Liver (tissue), 9 donors: ENCODE data around the gene RAD23A. TPM values are rescaled to one million over a fixed set of nuclear protein-coding genes. Genes with fewer than 3 reads are reported as not detected.

ENCODE experiments used
- DNase-seq: peaks from one replicate; pipeline ENCODE4 v3.0.0-alpha.2; 2017; ENCODE audit warnings: low spot score
- H3K27ac ChIP-seq, 2 donors: one replicate each; pipeline ENCODE4 v1.7.0; 2013; ENCODE audit warnings: inconsistent platforms in 2 of 2, low read length in 2 of 2, control low read depth in 1 of 2, low read depth in 1 of 2, mild to moderate bottlenecking in 1 of 2
- H3K27me3 ChIP-seq, 4 donors: one replicate each; pipeline versions ENCODE4 v1.6.1 to v1.7.0; 2013; ENCODE audit warnings: low read length in 3 of 4, inconsistent platforms in 1 of 4, mild to moderate bottlenecking in 1 of 4, moderate library complexity in 1 of 4; ENCODE audit not compliant: control insufficient read depth in 4 of 4, insufficient read depth in 4 of 4
- H3K36me3 ChIP-seq, 4 donors: one replicate each; pipeline versions ENCODE4 v1.6.1 to v1.7.0; 2013; ENCODE audit warnings: low read length in 3 of 4, mild to moderate bottlenecking in 3 of 4, low read depth in 1 of 4, moderate library complexity in 1 of 4; ENCODE audit not compliant: control insufficient read depth in 4 of 4, insufficient read depth in 3 of 4
- H3K4me1 ChIP-seq, 4 donors: one replicate each; pipeline versions ENCODE4 v1.6.1 to v1.7.0; 2013; ENCODE audit warnings: low read length in 3 of 4, mild to moderate bottlenecking in 3 of 4, moderate library complexity in 1 of 4; ENCODE audit not compliant: control insufficient read depth in 4 of 4, insufficient read depth in 4 of 4
- H3K4me3 ChIP-seq, 3 donors: one replicate each; pipeline versions ENCODE4 v1.6.1 to v1.7.0; 2013; ENCODE audit warnings: low read length in 3 of 3, control low read depth in 1 of 3, low read depth in 1 of 3, mild to moderate bottlenecking in 1 of 3
- H3K9ac ChIP-seq, 2 donors: one replicate each; pipeline ENCODE4 v1.7.0; 2013; ENCODE audit warnings: low read length in 2 of 2, mild to moderate bottlenecking in 2 of 2, moderate library complexity in 2 of 2, control low read depth in 1 of 2, low read depth in 1 of 2
- H3K9me3 ChIP-seq, 4 donors: one replicate each; pipeline versions ENCODE4 v1.6.1 to v1.7.0; 2013; ENCODE audit warnings: low read length in 3 of 4; ENCODE audit not compliant: control insufficient read depth in 4 of 4
- EGR1 ChIP-seq, 2 donors: IDR thresholded peaks; 2 replicates each; pipeline ENCODE4 v1.6.1; 2016 to 2018; ENCODE audit warnings: antibody characterized with exemption in 2 of 2, low read depth in 2 of 2
- FOXA1 ChIP-seq: IDR thresholded peaks from 2 replicates; pipeline ENCODE4 v1.6.1; 2016; ENCODE audit warnings: antibody characterized with exemption
- GABPA ChIP-seq, 2 donors: IDR thresholded peaks in 1 of 2; conservative IDR thresholded peaks in 1 of 2; 2 replicates each; pipeline ENCODE4 v1.6.1; 2016; ENCODE audit warnings: antibody characterized with exemption in 2 of 2, mild to moderate bottlenecking in 1 of 2, moderate library complexity in 1 of 2
- HNF4G ChIP-seq: IDR thresholded peaks from 2 replicates; pipeline ENCODE4 v1.6.1; 2016; ENCODE audit warnings: antibody characterized with exemption
- JUND ChIP-seq, 2 donors: IDR thresholded peaks; 2 replicates each; pipeline ENCODE4 v1.6.1; 2016; ENCODE audit warnings: antibody characterized with exemption in 2 of 2
- NR2F2 ChIP-seq: IDR thresholded peaks from 2 replicates; pipeline ENCODE4 v1.6.1; 2016; ENCODE audit warnings: antibody characterized with exemption
- SP1 ChIP-seq: IDR thresholded peaks from 2 replicates; pipeline ENCODE4 v1.6.1; 2018; ENCODE audit warnings: antibody characterized with exemption, mild to moderate bottlenecking
- TAF1 ChIP-seq: conservative IDR thresholded peaks from 2 replicates; pipeline ENCODE4 v1.6.1; 2016; ENCODE audit warnings: antibody characterized with exemption, mild to moderate bottlenecking
- YY1 ChIP-seq: IDR thresholded peaks from 2 replicates; pipeline ENCODE4 v1.6.1; 2016; ENCODE audit warnings: antibody characterized with exemption, mild to moderate bottlenecking
- WGBS: extraction: QIAGEN DNeasy Blood & Tissue Kit; methylation state at CpG from one replicate; pipeline ENCODE4 v1.1.7; 2013; 5-methylcytosine and 5-hydroxymethylcytosine counted together
- polyA plus RNA-seq, 2 donors: library from polyadenylated mRNA; stranded (reverse) in 1 of 2; unstranded in 1 of 2; fragments of 200-250 nt in 1 of 2; fragments of >200 nt in 1 of 2; fragmentation: Nextera tagmentation in 1 of 2; extraction: Ambion mirVana in 1 of 2; gene quantifications; one replicate each; pipeline versions ENCODE4 v1.2.1 to v1.2.3, GENCODE V29; 2013 to 2015
- total RNA-seq, 2 donors: library from RNA; depleted of rRNA; stranded (reverse); fragments of >200 nt; gene quantifications; one replicate each; pipeline ENCODE4 v1.2.3, GENCODE V29; 2014
- TF ChIP-seq, protein P1 (sequence below): fragments of 150-350 bp; IDR thresholded peaks from 2 replicates; pipeline ENCODE4 v1.5.1; 2017; ENCODE audit warnings: improper control_type of control experiment, low read depth, low read length; ENCODE audit not compliant: missing input control
- TF ChIP-seq, protein P2 (sequence below): IDR thresholded peaks from 2 replicates; pipeline ENCODE4 v1.6.1; 2016; ENCODE audit warnings: antibody characterized with exemption
- TF ChIP-seq, protein P3 (sequence below): IDR thresholded peaks from 2 replicates; pipeline ENCODE4 v1.6.1; 2016; ENCODE audit warnings: antibody characterized with exemption
- TF ChIP-seq, protein P4 (sequence below): IDR thresholded peaks from 2 replicates; pipeline ENCODE4 v1.6.1; 2016; ENCODE audit warnings: antibody characterized with exemption, mild to moderate bottlenecking
- donor health status: healthy.
- donor health status: healthy.
- donor health status: healthy.
- donor health status: healthy.
- donor health status: healthy.

RAD23A gene
- total and polyA plus RNA-seq, 4 donors: 42.9 to 112 (median 66.8) TPM

DNA sequence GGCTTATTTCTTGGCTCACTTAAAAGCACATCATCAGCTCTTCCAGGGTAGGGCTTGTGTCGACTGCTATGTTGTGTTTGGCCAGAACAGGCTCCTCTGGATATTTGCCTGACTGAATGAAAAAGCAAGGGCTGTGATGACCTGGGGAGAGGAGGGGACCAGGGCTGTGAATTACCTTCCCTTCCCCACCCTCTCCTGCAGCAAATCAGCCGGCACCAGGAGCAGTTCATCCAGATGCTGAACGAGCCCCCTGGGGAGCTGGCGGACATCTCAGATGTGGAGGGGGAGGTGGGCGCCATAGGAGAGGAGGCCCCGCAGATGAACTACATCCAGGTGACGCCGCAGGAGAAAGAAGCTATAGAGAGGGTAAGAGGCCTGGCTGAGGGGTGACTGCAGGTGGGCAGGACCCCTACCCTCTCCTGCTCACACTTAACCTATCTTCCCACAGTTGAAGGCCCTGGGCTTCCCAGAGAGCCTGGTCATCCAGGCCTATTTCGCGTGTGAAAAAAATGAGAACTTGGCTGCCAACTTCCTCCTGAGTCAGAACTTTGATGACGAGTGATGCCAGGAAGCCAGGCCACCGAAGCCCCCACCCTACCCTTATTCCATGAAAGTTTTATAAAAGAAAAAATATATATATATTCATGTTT is 7.0 kb downstream of the RAD23A start:
- no peak for DNase-seq
- TF ChIP-seq SP1 (no peak), TAF1 (no peak), JUND (IDR thresholded peaks at IDR 0.05) (no peak), FOXA1 (no peak), HNF4G (no peak), NR2F2 (no peak), EGR1 (IDR thresholded peaks at IDR 0.05; ENCODE audit: low read depth in 2 of 2) (no peak)
- TF ChIP-seq, protein P1, sequence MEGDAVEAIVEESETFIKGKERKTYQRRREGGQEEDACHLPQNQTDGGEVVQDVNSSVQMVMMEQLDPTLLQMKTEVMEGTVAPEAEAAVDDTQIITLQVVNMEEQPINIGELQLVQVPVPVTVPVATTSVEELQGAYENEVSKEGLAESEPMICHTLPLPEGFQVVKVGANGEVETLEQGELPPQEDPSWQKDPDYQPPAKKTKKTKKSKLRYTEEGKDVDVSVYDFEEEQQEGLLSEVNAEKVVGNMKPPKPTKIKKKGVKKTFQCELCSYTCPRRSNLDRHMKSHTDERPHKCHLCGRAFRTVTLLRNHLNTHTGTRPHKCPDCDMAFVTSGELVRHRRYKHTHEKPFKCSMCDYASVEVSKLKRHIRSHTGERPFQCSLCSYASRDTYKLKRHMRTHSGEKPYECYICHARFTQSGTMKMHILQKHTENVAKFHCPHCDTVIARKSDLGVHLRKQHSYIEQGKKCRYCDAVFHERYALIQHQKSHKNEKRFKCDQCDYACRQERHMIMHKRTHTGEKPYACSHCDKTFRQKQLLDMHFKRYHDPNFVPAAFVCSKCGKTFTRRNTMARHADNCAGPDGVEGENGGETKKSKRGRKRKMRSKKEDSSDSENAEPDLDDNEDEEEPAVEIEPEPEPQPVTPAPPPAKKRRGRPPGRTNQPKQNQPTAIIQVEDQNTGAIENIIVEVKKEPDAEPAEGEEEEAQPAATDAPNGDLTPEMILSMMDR: no peak
- TF ChIP-seq, protein P2, sequence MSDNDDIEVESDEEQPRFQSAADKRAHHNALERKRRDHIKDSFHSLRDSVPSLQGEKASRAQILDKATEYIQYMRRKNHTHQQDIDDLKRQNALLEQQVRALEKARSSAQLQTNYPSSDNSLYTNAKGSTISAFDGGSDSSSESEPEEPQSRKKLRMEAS: no peak
- TF ChIP-seq, protein P3, sequence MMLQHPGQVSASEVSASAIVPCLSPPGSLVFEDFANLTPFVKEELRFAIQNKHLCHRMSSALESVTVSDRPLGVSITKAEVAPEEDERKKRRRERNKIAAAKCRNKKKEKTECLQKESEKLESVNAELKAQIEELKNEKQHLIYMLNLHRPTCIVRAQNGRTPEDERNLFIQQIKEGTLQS: no peak
- H3K27me3 ChIP-seq: no peaks in the 10 kb centered on the region
- peaks cover 18 to 47% (median 26%) of the 10 kb centered on the region in 4 donors for H3K36me3 ChIP-seq
- H3K27ac ChIP-seq: peak overlapping the region; percentile 28 to 56
- no peaks in the 10 kb centered on the region for H3K9me3 ChIP-seq
- peaks cover 5 to 19% (median 14%) of the 10 kb centered on the region in 4 donors for H3K4me1 ChIP-seq
- WGBS: 80% methylated on average over 12 of the region's 12 CpGs
- H3K4me3 ChIP-seq: no peak overlapping the region
- no peak overlapping the region for H3K9ac ChIP-seq

DNA sequence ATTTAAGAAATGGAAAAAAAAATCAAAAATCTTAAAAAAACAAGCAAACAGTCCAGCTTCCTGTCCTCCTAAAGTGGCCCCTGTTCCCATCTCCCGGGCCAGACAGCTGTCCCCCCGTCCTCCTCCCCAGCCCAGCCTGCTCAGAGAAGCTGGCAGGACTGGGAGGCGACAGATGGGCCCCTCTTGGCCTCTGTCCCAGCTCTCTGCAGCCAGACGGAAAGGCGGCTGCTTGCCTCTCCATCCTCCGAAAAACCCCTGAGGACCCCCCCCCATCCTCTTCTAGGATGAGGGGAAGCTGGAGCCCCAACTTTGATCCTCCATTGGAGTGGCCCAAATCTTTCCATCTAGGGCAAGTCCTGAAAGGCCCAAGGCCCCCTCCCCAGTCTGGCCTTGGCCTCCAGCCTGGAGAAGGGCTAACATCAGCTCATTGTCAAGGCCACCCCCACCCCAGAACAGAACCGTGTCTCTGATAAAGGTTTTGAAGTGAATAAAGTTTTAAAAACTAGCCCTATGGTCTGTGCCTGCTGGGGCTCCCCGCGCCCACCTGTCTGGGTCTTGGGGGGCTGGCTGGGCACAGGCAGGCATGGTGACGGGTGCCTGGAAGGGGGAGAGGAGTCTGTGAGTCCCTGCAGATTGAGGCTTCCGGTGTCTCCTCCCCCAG is 7.6 kb downstream of the RAD23A start:
- Histone ChIP-seq H3K27ac (peak overlapping the region; percentile 20 to 43), H3K9ac (no peak overlapping the region)
- TF ChIP-seq HNF4G (no peak), EGR1 (IDR thresholded peaks at IDR 0.05; ENCODE audit: low read depth in 2 of 2) (no peak), NR2F2 (no peak), GABPA (IDR thresholded peaks at IDR 0.05 in 1 of 2, conservative IDR thresholded peaks at IDR 0.05 in 1 of 2) (no peak), YY1 (no peak), JUND (IDR thresholded peaks at IDR 0.05) (no peak), TAF1 (no peak), FOXA1 (no peak)
- TF ChIP-seq, protein P1: no peak
- TF ChIP-seq, protein P3: no peak
- TF ChIP-seq, protein P4, sequence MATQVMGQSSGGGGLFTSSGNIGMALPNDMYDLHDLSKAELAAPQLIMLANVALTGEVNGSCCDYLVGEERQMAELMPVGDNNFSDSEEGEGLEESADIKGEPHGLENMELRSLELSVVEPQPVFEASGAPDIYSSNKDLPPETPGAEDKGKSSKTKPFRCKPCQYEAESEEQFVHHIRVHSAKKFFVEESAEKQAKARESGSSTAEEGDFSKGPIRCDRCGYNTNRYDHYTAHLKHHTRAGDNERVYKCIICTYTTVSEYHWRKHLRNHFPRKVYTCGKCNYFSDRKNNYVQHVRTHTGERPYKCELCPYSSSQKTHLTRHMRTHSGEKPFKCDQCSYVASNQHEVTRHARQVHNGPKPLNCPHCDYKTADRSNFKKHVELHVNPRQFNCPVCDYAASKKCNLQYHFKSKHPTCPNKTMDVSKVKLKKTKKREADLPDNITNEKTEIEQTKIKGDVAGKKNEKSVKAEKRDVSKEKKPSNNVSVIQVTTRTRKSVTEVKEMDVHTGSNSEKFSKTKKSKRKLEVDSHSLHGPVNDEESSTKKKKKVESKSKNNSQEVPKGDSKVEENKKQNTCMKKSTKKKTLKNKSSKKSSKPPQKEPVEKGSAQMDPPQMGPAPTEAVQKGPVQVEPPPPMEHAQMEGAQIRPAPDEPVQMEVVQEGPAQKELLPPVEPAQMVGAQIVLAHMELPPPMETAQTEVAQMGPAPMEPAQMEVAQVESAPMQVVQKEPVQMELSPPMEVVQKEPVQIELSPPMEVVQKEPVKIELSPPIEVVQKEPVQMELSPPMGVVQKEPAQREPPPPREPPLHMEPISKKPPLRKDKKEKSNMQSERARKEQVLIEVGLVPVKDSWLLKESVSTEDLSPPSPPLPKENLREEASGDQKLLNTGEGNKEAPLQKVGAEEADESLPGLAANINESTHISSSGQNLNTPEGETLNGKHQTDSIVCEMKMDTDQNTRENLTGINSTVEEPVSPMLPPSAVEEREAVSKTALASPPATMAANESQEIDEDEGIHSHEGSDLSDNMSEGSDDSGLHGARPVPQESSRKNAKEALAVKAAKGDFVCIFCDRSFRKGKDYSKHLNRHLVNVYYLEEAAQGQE: no peak
- TF ChIP-seq, protein P2: no peak

More for the DNA sequence above, 7.6 kb downstream of the RAD23A start:
- peaks cover 5 to 18% (median 14%) of the 10 kb centered on the region in 4 donors for H3K4me1 ChIP-seq
- peaks cover 18 to 41% (median 23%) of the 10 kb centered on the region in 4 donors for H3K36me3 ChIP-seq
- WGBS: 73% methylated on average over 11 of the region's 11 CpGs
- H3K27me3 ChIP-seq: no peaks in the 10 kb centered on the region
- DNase-seq: no peak
- H3K9me3 ChIP-seq: no peaks in the 10 kb centered on the region
- no peak overlapping the region for H3K4me3 ChIP-seq
